Measurements from ENCODE around the gene TSPAN9.

DNA sequence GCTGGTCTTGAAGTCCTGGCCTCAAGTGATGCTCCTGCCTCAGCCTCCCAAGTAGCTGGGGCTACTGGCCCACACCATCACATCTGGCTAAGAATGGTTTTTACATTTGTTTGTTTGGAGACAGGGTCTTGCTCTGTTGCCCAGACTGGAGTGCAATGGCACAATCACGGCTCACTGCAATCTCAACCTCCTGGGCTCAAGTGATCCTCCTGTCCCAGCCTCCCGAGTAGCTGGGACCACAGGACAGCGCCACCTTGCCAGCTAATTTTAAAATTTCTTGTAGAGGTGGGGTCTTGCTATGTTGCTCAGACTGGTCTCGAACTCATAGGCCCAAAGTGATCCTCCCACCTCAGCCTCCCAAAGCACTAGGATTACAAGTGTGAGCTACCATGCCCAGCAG lies 28.6 kb upstream of the TSPAN9 start:
- TF ChIP-seq, protein P1, sequence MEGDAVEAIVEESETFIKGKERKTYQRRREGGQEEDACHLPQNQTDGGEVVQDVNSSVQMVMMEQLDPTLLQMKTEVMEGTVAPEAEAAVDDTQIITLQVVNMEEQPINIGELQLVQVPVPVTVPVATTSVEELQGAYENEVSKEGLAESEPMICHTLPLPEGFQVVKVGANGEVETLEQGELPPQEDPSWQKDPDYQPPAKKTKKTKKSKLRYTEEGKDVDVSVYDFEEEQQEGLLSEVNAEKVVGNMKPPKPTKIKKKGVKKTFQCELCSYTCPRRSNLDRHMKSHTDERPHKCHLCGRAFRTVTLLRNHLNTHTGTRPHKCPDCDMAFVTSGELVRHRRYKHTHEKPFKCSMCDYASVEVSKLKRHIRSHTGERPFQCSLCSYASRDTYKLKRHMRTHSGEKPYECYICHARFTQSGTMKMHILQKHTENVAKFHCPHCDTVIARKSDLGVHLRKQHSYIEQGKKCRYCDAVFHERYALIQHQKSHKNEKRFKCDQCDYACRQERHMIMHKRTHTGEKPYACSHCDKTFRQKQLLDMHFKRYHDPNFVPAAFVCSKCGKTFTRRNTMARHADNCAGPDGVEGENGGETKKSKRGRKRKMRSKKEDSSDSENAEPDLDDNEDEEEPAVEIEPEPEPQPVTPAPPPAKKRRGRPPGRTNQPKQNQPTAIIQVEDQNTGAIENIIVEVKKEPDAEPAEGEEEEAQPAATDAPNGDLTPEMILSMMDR (IDR thresholded peaks at IDR 0.05), result no peak
- TF ChIP-seq POLR2AphosphoS5 (IDR thresholded peaks at IDR 0.05; ENCODE audit: low read depth, low read length) (no peak), SIN3A (IDR thresholded peaks at IDR 0.05; ENCODE audit: borderline replicate concordance, insufficient read depth, low read depth, low read length) (no peak)
- TF ChIP-seq, protein P2, sequence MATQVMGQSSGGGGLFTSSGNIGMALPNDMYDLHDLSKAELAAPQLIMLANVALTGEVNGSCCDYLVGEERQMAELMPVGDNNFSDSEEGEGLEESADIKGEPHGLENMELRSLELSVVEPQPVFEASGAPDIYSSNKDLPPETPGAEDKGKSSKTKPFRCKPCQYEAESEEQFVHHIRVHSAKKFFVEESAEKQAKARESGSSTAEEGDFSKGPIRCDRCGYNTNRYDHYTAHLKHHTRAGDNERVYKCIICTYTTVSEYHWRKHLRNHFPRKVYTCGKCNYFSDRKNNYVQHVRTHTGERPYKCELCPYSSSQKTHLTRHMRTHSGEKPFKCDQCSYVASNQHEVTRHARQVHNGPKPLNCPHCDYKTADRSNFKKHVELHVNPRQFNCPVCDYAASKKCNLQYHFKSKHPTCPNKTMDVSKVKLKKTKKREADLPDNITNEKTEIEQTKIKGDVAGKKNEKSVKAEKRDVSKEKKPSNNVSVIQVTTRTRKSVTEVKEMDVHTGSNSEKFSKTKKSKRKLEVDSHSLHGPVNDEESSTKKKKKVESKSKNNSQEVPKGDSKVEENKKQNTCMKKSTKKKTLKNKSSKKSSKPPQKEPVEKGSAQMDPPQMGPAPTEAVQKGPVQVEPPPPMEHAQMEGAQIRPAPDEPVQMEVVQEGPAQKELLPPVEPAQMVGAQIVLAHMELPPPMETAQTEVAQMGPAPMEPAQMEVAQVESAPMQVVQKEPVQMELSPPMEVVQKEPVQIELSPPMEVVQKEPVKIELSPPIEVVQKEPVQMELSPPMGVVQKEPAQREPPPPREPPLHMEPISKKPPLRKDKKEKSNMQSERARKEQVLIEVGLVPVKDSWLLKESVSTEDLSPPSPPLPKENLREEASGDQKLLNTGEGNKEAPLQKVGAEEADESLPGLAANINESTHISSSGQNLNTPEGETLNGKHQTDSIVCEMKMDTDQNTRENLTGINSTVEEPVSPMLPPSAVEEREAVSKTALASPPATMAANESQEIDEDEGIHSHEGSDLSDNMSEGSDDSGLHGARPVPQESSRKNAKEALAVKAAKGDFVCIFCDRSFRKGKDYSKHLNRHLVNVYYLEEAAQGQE (IDR thresholded peaks at IDR 0.05; ENCODE audit: insufficient read depth in 1 of 2, low read depth in 2 of 2, low read length in 1 of 2), result no peak
